Stimulated activated CD8-positive, alpha-beta memory T cell treated with anti-CD3 and anti-CD28 coated beads, Interleukin-7, amount 100 ng/mL, for 1 hour (primary cell): Measurements from ENCODE around the gene PITX1.
"Not testable (repeated sequence)": the region's sequence is repeated elsewhere in the genome, so short reads cannot be mapped to it uniquely, and the experiment has no call there.

Experiments used
- DNase-seq, 2 donors: peaks; one replicate each; pipeline ENCODE4 v3.0.0-alpha.2; 2020; ENCODE audit warnings: low read depth in 2 of 2

The PITX1 gene

GRCh38 chr5:135033901-135034235, at the start of gene PITX1:
PITX1 (minus strand) TSS chr5:135034228; CDS start chr5:135033881, 347 bp downstream.
- DNase-seq = no peak

GRCh38 chr5:135083334-135083733, 49.3 kb upstream of the PITX1 start:
- DNase-seq = not testable (repeated sequence)

- DNase-seq = no peak
Observed at GRCh38 chr5:135081240-135081639, 47.2 kb upstream of the PITX1 start.

- DNase-seq = no peak
Observed at GRCh38 chr5:135079760-135080159, 45.7 kb upstream of the PITX1 start.

GRCh38 chr5:135079099-135079681, 45.2 kb upstream of the PITX1 start:
- DNase-seq = no peak

GRCh38 chr5:135076801-135077200, 42.8 kb upstream of the PITX1 start:
- DNase-seq = no peak

GRCh38 chr5:135076051-135076491, 42.0 kb upstream of the PITX1 start:
- no peak for DNase-seq

- no peak for DNase-seq
Observed at GRCh38 chr5:135075621-135076020, 41.6 kb upstream of the PITX1 start.

GRCh38 chr5:135073761-135074345, 39.8 kb upstream of the PITX1 start:
- DNase-seq = no peak

- no peak for DNase-seq
Observed at GRCh38 chr5:135072387-135073281, 38.6 kb upstream of the PITX1 start.

GRCh38 chr5:135071311-135071710, 37.3 kb upstream of the PITX1 start:
- DNase-seq = no peak

- DNase-seq = no peak
Observed at GRCh38 chr5:135069895-135070657, 36.0 kb upstream of the PITX1 start.

GRCh38 chr5:135069016-135069770, 35.2 kb upstream of the PITX1 start:
- DNase-seq = no peak

- DNase-seq = no peak
Observed at GRCh38 chr5:135067587-135067986, 33.6 kb upstream of the PITX1 start.

- DNase-seq = no peak
Observed at GRCh38 chr5:135066781-135067180, 32.8 kb upstream of the PITX1 start.

GRCh38 chr5:135065306-135066265, 31.6 kb upstream of the PITX1 start:
- no peak for DNase-seq

GRCh38 chr5:135064235-135064570, 30.2 kb upstream of the PITX1 start:
- no peak for DNase-seq

- no peak for DNase-seq
Observed at GRCh38 chr5:135063511-135064234, 29.6 kb upstream of the PITX1 start.

GRCh38 chr5:135063056-135063445, 29.0 kb upstream of the PITX1 start:
- no peak for DNase-seq
